GM18951 (cell line): ENCODE measurements around the gene RPS6KL1.

Experiments used
- POLR2A ChIP-seq: IDR thresholded peaks from 4 replicates; pipeline ENCODE4 v1.6.1; 2011; ENCODE audit warnings: mild to moderate bottlenecking; ENCODE audit not compliant: insufficient read length, insufficient read depth; ENCODE audit errors: extremely low read depth
- in situ Hi-C: fragments of 300-500 bp; cut with MboI; formaldehyde crosslinking; loops from one replicate; pipeline ENCODE4 v1.12.0; 2022; ENCODE audit warnings: low sequenced_read_pairs, mixed read lengths, inconsistent platforms; ENCODE audit not compliant: unreplicated experiment

Gene RPS6KL1

GRCh38 chr14:74891870-74892269, 31.2 kb downstream of the RPS6KL1 start:
- no peak for TF ChIP-seq POLR2A
- in situ Hi-C loops: no loop called here

- in situ Hi-C loops: no loop called here
- TF ChIP-seq POLR2A: no peak
Measured at GRCh38 chr14:74890262-74890661, 32.8 kb downstream of the RPS6KL1 start.

GRCh38 chr14:74888164-74889158, 34.6 kb downstream of the RPS6KL1 start:
- in situ Hi-C loops: no loop called here

GRCh38 chr14:74886001-74886400, 37.1 kb downstream of the RPS6KL1 start:
- TF ChIP-seq POLR2A: no peak
- in situ Hi-C loops: no loop called here

More at GRCh38 chr14:74888164-74889158, 34.6 kb downstream of the RPS6KL1 start:
- no peak for TF ChIP-seq POLR2A

GRCh38 chr14:74882103-74882920, 40.7 kb downstream of the RPS6KL1 start:
- TF ChIP-seq POLR2A: no peak
- in situ Hi-C loops: no loop called here

GRCh38 chr14:74881431-74882102, 41.5 kb downstream of the RPS6KL1 start, which contains the start of gene DLST:
Gene DLST (plus strand): TSS chr14:74881916. CDS start chr14:74881954, 38 bp downstream.
- in situ Hi-C loops: no loop called here
- peak; percentile 96 for TF ChIP-seq POLR2A

GRCh38 chr14:74879427-74880182, 43.5 kb downstream of the RPS6KL1 start:
- in situ Hi-C loops: no loop called here
- no peak for TF ChIP-seq POLR2A

GRCh38 chr14:74875941-74876913, 46.8 kb downstream of the RPS6KL1 start, which contains the start of gene PROX2:
Gene PROX2 (minus strand): TSS chr14:74876145. CDS start chr14:74863834, 12,311 bp downstream.
- no peak for TF ChIP-seq POLR2A
- in situ Hi-C loops: no loop called here

- no peak for TF ChIP-seq POLR2A
- in situ Hi-C loops: no loop called here
Measured at GRCh38 chr14:74875204-74875603, 47.9 kb downstream of the RPS6KL1 start.

- in situ Hi-C loops: no loop called here
- no peak for TF ChIP-seq POLR2A
Measured at GRCh38 chr14:74871819-74872218, 51.2 kb downstream of the RPS6KL1 start.

- in situ Hi-C loops: no loop called here
- TF ChIP-seq POLR2A: no peak
Measured at GRCh38 chr14:74868739-74869138, 54.3 kb downstream of the RPS6KL1 start.
